K562 (cell line): Measurements from ENCODE around the gene ENSA. TPM values are rescaled to one million over a fixed set of nuclear protein-coding genes. Genes with fewer than 3 reads are reported as not detected.

Experiments
- HDAC6 ChIP-seq: IDR thresholded peaks from 2 replicates; pipeline ENCODE4 v1.6.1; 2012; ENCODE audit warnings: low read depth, mild to moderate bottlenecking, control low read depth, inconsistent platforms, low read length, moderate library complexity
- L3MBTL2 ChIP-seq: fragments of 450-650 bp; IDR thresholded peaks from 2 replicates; pipeline ENCODE4 v1.6.1; 2016; ENCODE audit warnings: mild to moderate bottlenecking, moderate library complexity
- LARP7 ChIP-seq: fragments of 450-650 bp; IDR thresholded peaks from 2 replicates; pipeline ENCODE4 v1.6.1; 2016
- LCOR ChIP-seq: sonication (generic); formaldehyde crosslinking; IDR thresholded peaks from 2 replicates; pipeline ENCODE4 v1.8.0; 2022; ENCODE audit warnings: mild to moderate bottlenecking, missing genetic modification reagents
- TAF1 ChIP-seq: IDR thresholded peaks from 2 replicates; pipeline ENCODE4 v1.6.1; 2011; ENCODE audit warnings: mild to moderate bottlenecking, low read length, moderate library complexity; ENCODE audit not compliant: insufficient read depth, control insufficient read depth, severe bottlenecking; ENCODE audit errors: extremely low read depth
- ZBTB43 ChIP-seq: sonication (generic); formaldehyde crosslinking; IDR thresholded peaks from 2 replicates; pipeline ENCODE4 v1.8.0; 2023; ENCODE audit warnings: mild to moderate bottlenecking, missing genetic modification reagents
- ZNF444 ChIP-seq: fragments of 250-450 bp; sonication (Bioruptor Pico); IDR thresholded peaks from 2 replicates; pipeline ENCODE4 v1.4.0; 2020; ENCODE audit warnings: mild to moderate bottlenecking, moderate library complexity
- polyA plus RNA-seq, 8 experiments: library from polyadenylated mRNA; depleted of rRNA in 4 of 8; stranded (reverse) in 5 of 8; unstranded in 3 of 8; fragments of >200 nt; fragmentation: Nextera tagmentation in 2 of 8; fragmentation: Illumina TruSeq in 1 of 8; extraction: Ambion mirVana in 2 of 8; extraction: Trizol in 1 of 8; gene quantifications; 2 replicates each; pipeline versions ENCODE4 v1.2.1 to v1.2.3, GENCODE V29; 2011 to 2014; ENCODE audit warnings: inconsistent platforms in 1 of 8, missing spikeins in 1 of 8
- total RNA-seq, 7 experiments: library from RNA; depleted of rRNA in 6 of 7; stranded (reverse); fragments of >200 nt in 6 of 7; fragmentation: Illumina TruSeq in 2 of 7; extraction: Trizol in 2 of 7; gene quantifications; 2 replicates each; pipeline versions ENCODE4 v1.2.1 to v1.2.3, GENCODE V29; 2011 to 2021; ENCODE audit warnings: low replicate concordance in 1 of 7
- TF ChIP-seq, protein P1 (sequence below): fragments of 250-450 bp; sonication (Bioruptor Pico); IDR thresholded peaks from 2 replicates; pipeline ENCODE4 v1.5.0; 2022; ENCODE audit warnings: mild to moderate bottlenecking

The ENSA gene
- total and polyA plus RNA-seq, 9 of the 15 experiments (the other 6 are each of a cell fraction or from before 2014, with no cell fraction given): 68.1 to 605 (median 188) TPM

GRCh38 chr1:150575072-150575489 lies 54.3 kb downstream of the ENSA start (continued):
- no peak for TF ChIP-seq ZBTB43 (CRISPR knock-in tag)
- TF ChIP-seq LCOR: 0 out of 2 replicates have a peak, but pooled peaks have one; percentile 59
- TF ChIP-seq LARP7: no peak
- TF ChIP-seq TAF1: no peak
- TF ChIP-seq, protein P1, sequence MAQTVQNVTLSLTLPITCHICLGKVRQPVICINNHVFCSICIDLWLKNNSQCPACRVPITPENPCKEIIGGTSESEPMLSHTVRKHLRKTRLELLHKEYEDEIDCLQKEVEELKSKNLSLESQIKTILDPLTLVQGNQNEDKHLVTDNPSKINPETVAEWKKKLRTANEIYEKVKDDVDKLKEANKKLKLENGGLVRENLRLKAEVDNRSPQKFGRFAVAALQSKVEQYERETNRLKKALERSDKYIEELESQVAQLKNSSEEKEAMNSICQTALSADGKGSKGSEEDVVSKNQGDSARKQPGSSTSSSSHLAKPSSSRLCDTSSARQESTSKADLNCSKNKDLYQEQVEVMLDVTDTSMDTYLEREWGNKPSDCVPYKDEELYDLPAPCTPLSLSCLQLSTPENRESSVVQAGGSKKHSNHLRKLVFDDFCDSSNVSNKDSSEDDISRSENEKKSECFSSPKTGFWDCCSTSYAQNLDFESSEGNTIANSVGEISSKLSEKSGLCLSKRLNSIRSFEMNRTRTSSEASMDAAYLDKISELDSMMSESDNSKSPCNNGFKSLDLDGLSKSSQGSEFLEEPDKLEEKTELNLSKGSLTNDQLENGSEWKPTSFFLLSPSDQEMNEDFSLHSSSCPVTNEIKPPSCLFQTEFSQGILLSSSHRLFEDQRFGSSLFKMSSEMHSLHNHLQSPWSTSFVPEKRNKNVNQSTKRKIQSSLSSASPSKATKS (CRISPR knock-in tag): no peak
- TF ChIP-seq ZNF444 (CRISPR knock-in tag): 0 out of 2 replicates have a peak, but pooled peaks have one; percentile 2
- TF ChIP-seq HDAC6: no peak
- no peak for TF ChIP-seq L3MBTL2
